ENCODE measurements around the gene KRTCAP2.
"Not testable (repeated sequence)": the region's sequence is repeated elsewhere in the genome, so short reads cannot be mapped to it uniquely, and the experiment has no call there.

KRTCAP2 gene

GRCh38 chr1:155173478-155174323, 597 bp upstream of the KRTCAP2 start, which contains the start of gene TRIM46:
TSS of gene TRIM46 (plus strand) at chr1:155173849. CDS start at chr1:155173967, 118 bp downstream.
- no peak for DNase-seq (ENCODE audit: extremely low read depth, low read depth)
- no peak for TF ChIP-seq CTCF (IDR thresholded peaks at IDR 0.05; ENCODE audit: low read depth, low read length)

- DNase-seq (ENCODE audit: extremely low read depth, low read depth), result no peak
- TF ChIP-seq CTCF (IDR thresholded peaks at IDR 0.05; ENCODE audit: low read depth, low read length), result no peak
These were observed 1.0 kb downstream of the KRTCAP2 start for GRCh38 chr1:155171836-155172731.

- no peak for TF ChIP-seq CTCF (IDR thresholded peaks at IDR 0.05; ENCODE audit: low read depth, low read length)
- DNase-seq (ENCODE audit: extremely low read depth, low read depth), result no peak
These were observed 2.3 kb downstream of the KRTCAP2 start for GRCh38 chr1:155170806-155171205.

GRCh38 chr1:155170101-155170785, 2.9 kb downstream of the KRTCAP2 start:
- no peak for DNase-seq (ENCODE audit: extremely low read depth, low read depth)
- TF ChIP-seq CTCF (IDR thresholded peaks at IDR 0.05; ENCODE audit: low read depth, low read length), result no peak

- DNase-seq (ENCODE audit: extremely low read depth, low read depth), result no peak
- TF ChIP-seq CTCF (IDR thresholded peaks at IDR 0.05; ENCODE audit: low read depth, low read length), result no peak
These were observed 3.6 kb downstream of the KRTCAP2 start for GRCh38 chr1:155169541-155169940.

- no peak for DNase-seq (ENCODE audit: extremely low read depth, low read depth)
- TF ChIP-seq CTCF (IDR thresholded peaks at IDR 0.05; ENCODE audit: low read depth, low read length), result no peak
These were observed 4.5 kb downstream of the KRTCAP2 start for GRCh38 chr1:155168456-155169210.

GRCh38 chr1:155168105-155168445, 5.0 kb downstream of the KRTCAP2 start:
- DNase-seq (ENCODE audit: extremely low read depth, low read depth), result not testable (repeated sequence)
